ENCODE measurements around the gene PCP2.
"Not testable (repeated sequence)": the region's sequence is repeated elsewhere in the genome, so short reads cannot be mapped to it uniquely, and the experiment has no call there.

PCP2 gene

GRCh38 chr19:7643629-7644549 lies 10.4 kb upstream of the PCP2 start:
- not testable (repeated sequence) for H3K9ac ChIP-seq (ENCODE audit: low read depth, low read length); H3K4me3 ChIP-seq (ENCODE audit: low read depth, low read length); H3K4me1 ChIP-seq (ENCODE audit: control insufficient read depth, insufficient read depth, low read length); H3K9me3 ChIP-seq (ENCODE audit: control insufficient read depth, insufficient read depth, low read length); H3K27me3 ChIP-seq (ENCODE audit: control insufficient read depth, insufficient read depth, low read length)
- peaks cover 14% of the 10 kb centered on the region for H3K36me3 ChIP-seq (ENCODE audit: control insufficient read depth, insufficient read depth, low read length)

DNA sequence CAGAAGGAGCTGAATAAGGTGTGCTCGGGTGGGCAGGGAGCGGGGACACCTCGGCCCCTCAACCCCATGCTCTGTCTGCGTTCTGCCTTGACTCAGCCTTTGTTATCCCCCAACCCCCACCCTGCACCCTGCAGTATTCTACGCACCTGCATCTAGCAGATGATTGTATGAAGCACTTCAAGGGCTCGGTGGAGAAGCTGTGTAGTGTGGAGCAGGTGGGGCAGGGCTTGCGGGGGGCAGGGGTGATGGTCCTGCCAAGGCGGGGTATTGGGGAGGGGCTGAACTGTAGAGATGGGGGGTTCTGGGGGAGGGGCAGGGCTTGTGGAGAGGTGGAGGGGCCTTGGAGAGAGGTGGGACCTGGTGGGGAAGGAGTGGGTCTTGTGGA lies 9.5 kb upstream of the PCP2 start:
- Histone ChIP-seq H3K36me3 (ENCODE audit: control insufficient read depth, insufficient read depth, low read length) (peaks cover 14% of the 10 kb centered on the region), H3K4me1 (ENCODE audit: control insufficient read depth, insufficient read depth, low read length) (no peaks in the 10 kb centered on the region), H3K9ac (ENCODE audit: low read depth, low read length) (no peak overlapping the region), H3K9me3 (ENCODE audit: control insufficient read depth, insufficient read depth, low read length) (no peaks in the 10 kb centered on the region), H3K27me3 (ENCODE audit: control insufficient read depth, insufficient read depth, low read length) (no peaks in the 10 kb centered on the region), H3K4me3 (ENCODE audit: low read depth, low read length) (no peak overlapping the region)

DNA sequence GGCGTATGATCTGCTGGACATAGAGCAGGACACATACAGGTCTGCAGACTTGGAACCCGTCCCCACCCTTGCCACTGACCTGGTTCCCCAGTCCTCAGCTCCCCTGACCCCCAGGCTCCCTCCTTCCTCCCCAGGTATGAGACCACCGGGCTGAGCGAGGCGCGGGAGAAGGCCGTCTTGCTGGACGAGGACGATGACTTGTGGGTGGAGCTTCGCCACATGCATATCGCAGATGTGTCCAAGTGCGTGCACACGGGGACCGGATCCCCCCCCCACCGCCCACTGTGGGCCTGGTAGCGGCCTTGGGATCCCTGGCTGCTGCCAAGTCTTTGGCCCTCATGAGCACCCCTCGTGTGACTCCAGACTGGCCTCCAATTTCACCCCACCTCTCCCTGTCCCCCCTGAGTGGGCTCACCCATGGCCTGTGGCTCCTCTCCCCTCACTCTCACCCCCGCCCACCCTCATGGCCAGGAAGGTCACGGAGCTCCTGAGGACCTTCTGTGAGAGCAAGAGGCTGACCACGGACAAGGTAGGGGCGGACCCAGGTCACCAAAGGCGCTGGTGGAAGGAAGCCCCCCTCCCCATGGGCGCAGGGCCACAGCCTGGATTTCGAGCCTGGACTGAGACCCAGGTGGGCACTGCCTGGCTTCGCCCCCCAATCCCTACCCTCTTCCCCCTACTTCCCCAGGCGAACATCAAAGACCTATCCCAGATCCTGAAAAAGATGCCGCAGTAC lies 8.9 kb upstream of the PCP2 start:
- Histone ChIP-seq H3K4me3 (ENCODE audit: low read depth, low read length) (no peak overlapping the region), H3K27me3 (ENCODE audit: control insufficient read depth, insufficient read depth, low read length) (no peaks in the 10 kb centered on the region), H3K4me1 (ENCODE audit: control insufficient read depth, insufficient read depth, low read length) (no peaks in the 10 kb centered on the region), H3K9me3 (ENCODE audit: control insufficient read depth, insufficient read depth, low read length) (no peaks in the 10 kb centered on the region), H3K9ac (ENCODE audit: low read depth, low read length) (no peak overlapping the region), H3K36me3 (ENCODE audit: control insufficient read depth, insufficient read depth, low read length) (peaks cover 14% of the 10 kb centered on the region)

GRCh38 chr19:7641290-7642276 lies 8.1 kb upstream of the PCP2 start:
- Histone ChIP-seq H3K27me3 (ENCODE audit: control insufficient read depth, insufficient read depth, low read length) (peaks cover 1% of the 10 kb centered on the region), H3K4me3 (ENCODE audit: low read depth, low read length) (no peak overlapping the region), H3K9ac (ENCODE audit: low read depth, low read length) (no peak overlapping the region), H3K4me1 (ENCODE audit: control insufficient read depth, insufficient read depth, low read length) (no peaks in the 10 kb centered on the region), H3K36me3 (ENCODE audit: control insufficient read depth, insufficient read depth, low read length) (peaks cover 12% of the 10 kb centered on the region), H3K9me3 (ENCODE audit: control insufficient read depth, insufficient read depth, low read length) (no peaks in the 10 kb centered on the region)

- Histone ChIP-seq H3K4me3 (ENCODE audit: low read depth, low read length) (no peak overlapping the region), H3K4me1 (ENCODE audit: control insufficient read depth, insufficient read depth, low read length) (no peaks in the 10 kb centered on the region)
Observed at GRCh38 chr19:7640803-7641202, 7.3 kb upstream of the PCP2 start.

GRCh38 chr19:7639863-7640348 lies 6.4 kb upstream of the PCP2 start:
- Histone ChIP-seq H3K4me1 (ENCODE audit: control insufficient read depth, insufficient read depth, low read length) (no peaks in the 10 kb centered on the region), H3K27me3 (ENCODE audit: control insufficient read depth, insufficient read depth, low read length) (peaks cover 18% of the 10 kb centered on the region), H3K9ac (ENCODE audit: low read depth, low read length) (no peak overlapping the region), H3K4me3 (ENCODE audit: low read depth, low read length) (no peak overlapping the region), H3K36me3 (ENCODE audit: control insufficient read depth, insufficient read depth, low read length) (peaks cover 9% of the 10 kb centered on the region), H3K9me3 (ENCODE audit: control insufficient read depth, insufficient read depth, low read length) (no peaks in the 10 kb centered on the region)

More at GRCh38 chr19:7640803-7641202, 7.3 kb upstream of the PCP2 start:
- no peaks in the 10 kb centered on the region for H3K9me3 ChIP-seq (ENCODE audit: control insufficient read depth, insufficient read depth, low read length)
- peaks cover 9% of the 10 kb centered on the region for H3K27me3 ChIP-seq (ENCODE audit: control insufficient read depth, insufficient read depth, low read length)
- peaks cover 9% of the 10 kb centered on the region for H3K36me3 ChIP-seq (ENCODE audit: control insufficient read depth, insufficient read depth, low read length)
- H3K9ac ChIP-seq (ENCODE audit: low read depth, low read length): no peak overlapping the region

DNA sequence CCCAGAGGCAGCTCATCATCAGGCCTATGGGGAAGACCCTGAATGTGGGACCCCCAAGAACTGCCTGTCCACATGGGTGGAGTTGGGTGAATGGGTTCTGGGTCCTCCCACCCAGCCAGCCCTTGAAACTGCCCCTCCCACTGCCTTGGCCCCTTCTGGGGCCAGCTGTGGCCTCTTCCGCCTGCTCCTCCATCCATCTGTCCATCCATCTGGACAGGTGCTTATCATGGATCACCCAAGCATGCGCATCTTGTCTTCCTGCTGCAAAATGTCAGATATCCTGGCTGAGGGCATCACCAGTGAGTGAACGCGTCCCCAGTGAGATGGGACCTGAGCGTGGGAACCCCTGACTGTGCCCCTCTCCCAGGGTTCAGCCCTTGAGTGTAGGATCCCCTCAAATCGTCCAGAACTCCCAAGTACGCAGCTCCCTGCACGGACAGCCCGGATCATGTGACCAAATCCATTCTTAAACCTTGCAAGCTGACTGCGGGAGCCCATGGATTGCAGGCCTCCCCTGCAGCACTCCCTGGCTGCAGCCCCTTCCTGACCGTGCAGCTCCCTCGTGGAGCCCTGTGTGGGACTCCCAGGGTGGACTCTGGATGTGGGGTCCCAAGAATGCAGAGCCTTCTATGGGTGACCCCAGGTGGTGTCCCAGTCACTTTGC lies 5.4 kb upstream of the PCP2 start:
- Histone ChIP-seq H3K9me3 (ENCODE audit: control insufficient read depth, insufficient read depth, low read length) (no peaks in the 10 kb centered on the region), H3K27me3 (ENCODE audit: control insufficient read depth, insufficient read depth, low read length) (peaks cover 21% of the 10 kb centered on the region), H3K4me3 (ENCODE audit: low read depth, low read length) (no peak overlapping the region), H3K4me1 (ENCODE audit: control insufficient read depth, insufficient read depth, low read length) (no peaks in the 10 kb centered on the region), H3K36me3 (ENCODE audit: control insufficient read depth, insufficient read depth, low read length) (peaks cover 6% of the 10 kb centered on the region), H3K9ac (ENCODE audit: low read depth, low read length) (no peak overlapping the region)

DNA sequence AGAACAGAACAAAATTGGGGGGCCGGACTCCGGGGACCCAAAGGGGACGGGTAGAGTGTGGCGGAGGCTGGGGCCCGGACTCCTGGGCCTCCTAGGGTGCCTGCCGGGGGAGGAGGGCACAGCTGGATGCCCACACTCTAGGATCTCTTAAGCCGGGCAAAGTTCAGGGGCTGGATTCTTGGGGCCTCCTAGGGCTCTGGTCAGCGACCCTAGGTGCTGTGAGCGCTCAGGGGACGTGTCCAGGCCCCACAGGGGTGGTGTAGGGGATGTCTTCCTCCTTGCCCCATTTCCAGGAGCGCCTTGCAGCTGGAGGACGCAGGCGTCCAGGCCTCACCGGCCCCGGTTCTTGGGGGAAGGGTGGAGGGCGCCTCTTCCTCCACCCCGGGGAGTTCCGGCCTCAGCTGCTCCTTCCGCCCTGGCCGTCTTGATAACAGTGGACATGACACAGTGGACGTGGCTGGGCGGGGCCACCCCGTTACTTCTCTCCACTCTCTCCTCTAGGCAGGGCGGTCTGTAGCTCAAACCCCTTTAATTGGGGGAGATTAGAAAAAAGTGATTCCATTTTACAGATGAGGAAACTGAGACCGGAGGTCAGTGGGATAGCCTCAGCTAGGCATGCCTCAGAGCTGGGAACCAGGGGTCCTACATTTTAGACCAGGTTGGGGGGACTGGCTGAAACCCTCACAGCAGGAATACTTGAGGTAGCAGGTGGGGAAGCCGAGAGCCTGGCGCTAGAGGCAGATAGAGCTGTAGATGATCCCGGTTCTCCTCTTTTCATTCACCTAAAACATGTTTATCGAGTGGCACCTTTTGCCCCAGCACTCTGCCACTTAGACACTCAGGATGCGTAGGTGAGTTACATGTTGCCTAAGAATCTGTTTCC lies 4.1 kb upstream of the PCP2 start:
- Histone ChIP-seq H3K27me3 (ENCODE audit: control insufficient read depth, insufficient read depth, low read length) (peaks cover 21% of the 10 kb centered on the region), H3K36me3 (ENCODE audit: control insufficient read depth, insufficient read depth, low read length) (peaks cover 6% of the 10 kb centered on the region), H3K9ac (ENCODE audit: low read depth, low read length) (peak overlapping the region; percentile 54), H3K4me1 (ENCODE audit: control insufficient read depth, insufficient read depth, low read length) (no peaks in the 10 kb centered on the region), H3K4me3 (ENCODE audit: low read depth, low read length) (peak overlapping the region; percentile 75), H3K9me3 (ENCODE audit: control insufficient read depth, insufficient read depth, low read length) (no peaks in the 10 kb centered on the region)

DNA sequence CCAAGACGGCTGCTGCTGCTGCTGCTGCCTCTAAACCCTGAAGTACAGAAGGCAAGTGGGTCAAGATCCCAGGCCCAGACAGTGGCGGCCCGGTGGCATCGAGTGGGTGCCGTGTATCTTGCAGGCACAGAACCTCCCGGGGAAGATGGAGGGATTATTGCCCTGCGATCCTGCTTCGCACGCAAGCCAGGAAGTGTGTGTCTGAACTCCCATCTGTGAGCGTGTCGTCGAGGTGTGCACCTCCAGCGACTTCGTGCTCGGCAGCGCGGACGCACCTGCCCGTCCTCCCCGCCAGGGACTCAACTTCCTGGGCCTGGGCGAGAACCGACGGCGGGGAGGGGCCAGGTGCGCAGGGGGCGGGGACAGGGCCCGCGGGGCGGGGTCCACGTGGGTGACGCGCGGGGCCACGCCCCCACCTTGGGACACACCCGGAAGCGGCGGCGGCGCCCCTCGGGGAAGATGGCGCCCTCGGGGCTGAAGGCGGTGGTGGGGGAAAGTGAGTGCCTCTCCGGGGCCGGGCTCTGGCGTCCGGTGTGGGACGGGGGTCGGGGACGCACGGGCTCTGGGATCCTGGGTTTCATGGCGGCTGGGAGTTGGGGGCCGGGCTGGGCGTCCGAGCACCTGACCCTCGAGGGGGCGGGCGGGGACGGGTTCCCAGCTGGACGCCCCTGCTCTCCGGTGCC lies 3.3 kb upstream of the PCP2 start, which contains the start of gene STXBP2:
STXBP2 (plus strand) TSS at position 420 of the 683 bp plus-strand sequence; CDS start at position 460, 40 bp downstream.
- Histone ChIP-seq H3K9me3 (ENCODE audit: control insufficient read depth, insufficient read depth, low read length) (no peaks in the 10 kb centered on the region), H3K36me3 (ENCODE audit: control insufficient read depth, insufficient read depth, low read length) (peaks cover 2% of the 10 kb centered on the region), H3K9ac (ENCODE audit: low read depth, low read length) (peak within 1 kb of the TSS; percentile 54), H3K27me3 (ENCODE audit: control insufficient read depth, insufficient read depth, low read length) (peaks cover 21% of the 10 kb centered on the region), H3K4me3 (ENCODE audit: low read depth, low read length) (peak within 1 kb of the TSS; percentile 75), H3K4me1 (ENCODE audit: control insufficient read depth, insufficient read depth, low read length) (no peaks in the 10 kb centered on the region)

DNA sequence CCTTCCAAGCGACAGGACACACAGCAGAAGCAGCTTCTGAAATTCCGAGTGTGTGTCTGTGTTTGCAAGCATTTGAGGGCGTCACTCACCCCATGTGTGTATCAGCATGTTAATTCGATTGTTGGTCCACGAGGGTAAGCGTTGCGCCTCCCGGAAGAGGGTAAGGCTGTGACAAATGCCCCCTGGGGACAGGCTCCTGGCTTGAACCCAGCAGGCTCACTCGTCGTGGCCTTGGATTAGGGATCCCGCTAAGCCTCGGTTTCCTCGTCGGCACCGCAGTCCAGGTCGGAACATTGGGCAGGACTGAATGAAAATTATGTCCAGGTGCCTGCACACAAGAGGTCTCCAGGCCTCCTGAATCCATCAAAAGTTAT lies 2.8 kb upstream of the PCP2 start:
- H3K27me3 ChIP-seq (ENCODE audit: control insufficient read depth, insufficient read depth, low read length): peaks cover 21% of the 10 kb centered on the region
- H3K4me3 ChIP-seq (ENCODE audit: low read depth, low read length): peak overlapping the region; percentile 47
- H3K36me3 ChIP-seq (ENCODE audit: control insufficient read depth, insufficient read depth, low read length): peaks cover 2% of the 10 kb centered on the region
- H3K9ac ChIP-seq (ENCODE audit: low read depth, low read length): no peak overlapping the region
- H3K9me3 ChIP-seq (ENCODE audit: control insufficient read depth, insufficient read depth, low read length): no peaks in the 10 kb centered on the region
- H3K4me1 ChIP-seq (ENCODE audit: control insufficient read depth, insufficient read depth, low read length): no peaks in the 10 kb centered on the region
